Progenitor cell of endocrine pancreas (in vitro differentiated cells): ENCODE data around the gene ASAH2. TPM values are rescaled to one million over a fixed set of nuclear protein-coding genes. Genes with fewer than 3 reads are reported as not detected.

Experiments
- DNase-seq: peaks from one replicate; pipeline ENCODE4 v3.0.0; 2021; ENCODE audit warnings: low spot score; ENCODE audit not compliant: unreplicated experiment
- H3K27ac Mint-ChIP-seq: 2 replicates; pipeline ENCODE4 v1.8.0; 2021; ENCODE audit warnings: mild to moderate bottlenecking, moderate library complexity, mixed read lengths
- H3K27me3 Mint-ChIP-seq: 2 replicates; pipeline ENCODE4 v1.8.0; 2021; ENCODE audit warnings: mixed read lengths
- H3K36me3 Mint-ChIP-seq: 2 replicates; pipeline ENCODE4 v1.8.0; 2022; ENCODE audit warnings: mixed read lengths; ENCODE audit not compliant: insufficient read depth
- H3K4me1 Mint-ChIP-seq: 2 replicates; pipeline ENCODE4 v1.8.0; 2021; ENCODE audit warnings: low read depth, mixed read lengths
- H3K4me3 Mint-ChIP-seq: 2 replicates; pipeline ENCODE4 v1.8.0; 2021; ENCODE audit warnings: low read depth, mild to moderate bottlenecking, moderate library complexity, mixed read lengths
- H3K9me3 Mint-ChIP-seq: 2 replicates; pipeline ENCODE4 v1.8.0; 2021; ENCODE audit warnings: low read depth, mixed read lengths
- CTCF ChIP-seq: fragments of 200-600 bp; sonication (generic); IDR thresholded peaks from one replicate; pipeline ENCODE4 v1.5.0; 2021; ENCODE audit warnings: antibody characterized with exemption, mild to moderate bottlenecking; ENCODE audit not compliant: unreplicated experiment
- total RNA-seq: library from RNA; stranded (reverse); gene quantifications from 2 replicates; pipeline ENCODE4 v1.2.1, GENCODE V29; 2021

Gene ASAH2
- total RNA-seq, 1 donor from 2014 or later = 6.6 TPM

- Mint-ChIP-seq H3K4me3 (no peak overlapping the region), H3K36me3 (no peaks in the 10 kb centered on the region), H3K9me3 (no peaks in the 10 kb centered on the region), H3K27ac (no peak overlapping the region), H3K27me3 (peaks cover 5% of the 10 kb centered on the region), H3K4me1 (peaks cover 2% of the 10 kb centered on the region)
- DNase-seq = no peak
- no peak for TF ChIP-seq CTCF
Observed at GRCh38 chr10:50216894-50217293, 34.4 kb downstream of the ASAH2 start.

DNA sequence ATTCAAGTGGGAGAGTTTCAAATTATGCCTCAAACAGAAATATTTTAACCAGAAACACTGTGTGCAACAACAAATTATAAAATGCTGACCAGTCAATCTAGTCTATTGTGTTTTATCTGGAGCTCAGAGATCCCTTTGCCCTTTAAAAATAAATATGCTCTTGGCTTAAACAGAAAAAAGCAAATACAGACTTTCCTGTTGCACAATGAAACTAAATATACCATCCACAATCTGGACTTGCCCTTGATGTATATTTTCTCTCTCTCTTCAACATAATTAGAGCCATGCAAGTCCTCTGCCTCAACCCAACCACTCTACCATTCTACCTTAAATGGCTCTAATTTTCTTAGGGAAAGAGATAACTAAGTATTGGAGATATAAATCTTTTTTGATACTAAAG is 34.9 kb downstream of the ASAH2 start:
- Mint-ChIP-seq H3K36me3 (no peaks in the 10 kb centered on the region), H3K27me3 (peaks cover 10% of the 10 kb centered on the region), H3K4me1 (peaks cover 2% of the 10 kb centered on the region), H3K27ac (no peak overlapping the region), H3K4me3 (no peak overlapping the region), H3K9me3 (no peaks in the 10 kb centered on the region)
- no peak for DNase-seq
- no peak for TF ChIP-seq CTCF

GRCh38 chr10:50211670-50212069 is 39.6 kb downstream of the ASAH2 start:
- H3K4me3 Mint-ChIP-seq = no peak overlapping the region

GRCh38 chr10:50210876-50211275 is 40.4 kb downstream of the ASAH2 start:
- Mint-ChIP-seq H3K9me3 (no peaks in the 10 kb centered on the region), H3K4me1 (peaks cover 10% of the 10 kb centered on the region), H3K27me3 (peaks cover 29% of the 10 kb centered on the region), H3K4me3 (no peak overlapping the region), H3K36me3 (no peaks in the 10 kb centered on the region), H3K27ac (no peak overlapping the region)
- TF ChIP-seq CTCF = no peak
- DNase-seq = no peak

More at GRCh38 chr10:50211670-50212069, 39.6 kb downstream of the ASAH2 start:
- H3K27me3 Mint-ChIP-seq = peaks cover 24% of the 10 kb centered on the region
- H3K9me3 Mint-ChIP-seq = no peaks in the 10 kb centered on the region
- no peaks in the 10 kb centered on the region for H3K36me3 Mint-ChIP-seq
- DNase-seq = no peak
- peaks cover 10% of the 10 kb centered on the region for H3K4me1 Mint-ChIP-seq
- no peak overlapping the region for H3K27ac Mint-ChIP-seq
- TF ChIP-seq CTCF = no peak

Other genes starting within 250 kb of the ASAH2 start
- gene WASHC2A, start 183.6 kb downstream of the ASAH2 start, total RNA-seq = 40.4 and 50.5 TPM in 2 replicates